ENCODE data around the gene CHST15. TPM values are rescaled to one million over a fixed set of nuclear protein-coding genes. Genes with fewer than 3 reads are reported as not detected.

CHST15 gene
- total and polyA plus RNA-seq, 2 of the 13 experiments (the other 11 are each of a cell fraction or from before 2014, with no cell fraction given), result 1.4 to 94.7 TPM

- no peak for FAIRE-seq
- H4K20me1 ChIP-seq (ENCODE audit: insufficient read depth, low read length), result peaks cover 8% of the 10 kb centered on the region; the same call in 1 of the 2 replicates
- no peaks in the 10 kb centered on the region for H3K79me2 ChIP-seq (ENCODE audit: insufficient read depth, low read length)
- in situ Hi-C loops (cut with HindIII; ENCODE audit: extremely low pct_ligation_motif_present, low pct_unique_long_range_greater_than_20kb), result no loop called here
- H3K27ac ChIP-seq (ENCODE audit: extremely low read length, insufficient read depth, low read length), result no peak overlapping the region
- no peak overlapping the region for H3K9ac ChIP-seq (ENCODE audit: insufficient read depth, low read depth, low read length)
- POLR2A ChIA-PET, result no interaction called here
- no peaks in the 10 kb centered on the region for H3K27me3 ChIP-seq (ENCODE audit: control insufficient read depth in 1 of 2, insufficient read depth in 2 of 2, low read length in 2 of 2)
- BruUV-seq (replicated peaks), result no TSS peak
- no peak for ATAC-seq
- no peak overlapping the region for H3K4me3 ChIP-seq (replicated peaks in 1 of 3; ENCODE audit: insufficient read depth in 1 of 3, low read depth in 2 of 3, low read length in 3 of 3)
- CTCF ChIA-PET (ENCODE audit: low intra/inter-chr PET ratio, low total read pairs), result interaction anchor here (1.7 kb wide), 1 partner anchor 364 kb away, joined by 7 read pairs; no protein-coding TSS in a partner anchor
- no peak overlapping the region for H2AFZ ChIP-seq (ENCODE audit: low read length)
- intact Hi-C loops (cut with micrococcal nuclease; ENCODE audit: unreplicated experiment), result loop anchor here (10.0 kb wide), 1 partner anchor 130 kb away; no protein-coding TSS in a partner anchor
- WGBS (ENCODE audit: low lambda C conversion rate), result 91% methylated on average over 3 of the region's 5 CpGs
- H3K9me3 ChIP-seq (ENCODE audit: low read length), result no peaks in the 10 kb centered on the region
- DNase-seq (ENCODE audit: low spot score), result no peak
- no peak for TF ChIP-seq TGIF2 (CRISPR knock-in tag; IDR thresholded peaks at IDR 0.05)
- no peak for TF ChIP-seq ZNF329 (CRISPR knock-in tag; IDR thresholded peaks at IDR 0.05; ENCODE audit: low read depth)
- TF ChIP-seq ZSCAN5A (CRISPR knock-in tag; IDR thresholded peaks at IDR 0.05; ENCODE audit: borderline replicate concordance), result no peak
- TF ChIP-seq ZSCAN22 (CRISPR knock-in tag; IDR thresholded peaks at IDR 0.05), result no peak
- no peak for TF ChIP-seq RORA (CRISPR knock-in tag; IDR thresholded peaks at IDR 0.05)
- no peak overlapping the region for H3K4me2 ChIP-seq (ENCODE audit: low read depth, low read length)
- H3K4me1 ChIP-seq (ENCODE audit: insufficient read depth, low read length), result peaks cover 13% of the 10 kb centered on the region; the same call in 1 of the 2 replicates
- H3K36me3 ChIP-seq (replicated peaks in 1 of 2; ENCODE audit: control insufficient read depth in 1 of 2, insufficient read depth in 2 of 2, low read length in 2 of 2), result peaks cover 32 to 57% of the 10 kb centered on the region in 2 experiments
These were observed 68.2 kb downstream of the CHST15 start for GRCh38 chr10:124025152-124025551.

GRCh38 chr10:124022066-124022465 lies 71.3 kb downstream of the CHST15 start:
- no TSS peak for BruUV-seq (replicated peaks)
- Histone ChIP-seq H3K4me2 (ENCODE audit: low read depth, low read length) (no peak overlapping the region), H4K20me1 (ENCODE audit: insufficient read depth, low read length) (peaks cover 10% of the 10 kb centered on the region; the same call in 1 of the 2 replicates), H3K9ac (ENCODE audit: insufficient read depth, low read depth, low read length) (no peak overlapping the region), H3K27me3 (ENCODE audit: control insufficient read depth in 1 of 2, insufficient read depth in 2 of 2, low read length in 2 of 2) (no peaks in the 10 kb centered on the region), H3K4me3 (replicated peaks in 1 of 3; ENCODE audit: insufficient read depth in 1 of 3, low read depth in 2 of 3, low read length in 3 of 3) (no peak overlapping the region), H2AFZ (ENCODE audit: low read length) (no peak overlapping the region), H3K27ac (ENCODE audit: extremely low read length, insufficient read depth, low read length) (no peak overlapping the region), H3K36me3 (replicated peaks in 1 of 2; ENCODE audit: control insufficient read depth in 1 of 2, insufficient read depth in 2 of 2, low read length in 2 of 2) (peaks cover 37 to 60% of the 10 kb centered on the region in 2 experiments), H3K79me2 (ENCODE audit: insufficient read depth, low read length) (no peaks in the 10 kb centered on the region), H3K9me3 (ENCODE audit: low read length) (no peaks in the 10 kb centered on the region), H3K4me1 (ENCODE audit: insufficient read depth, low read length) (no peaks in the 10 kb centered on the region)
- in situ Hi-C loops (cut with HindIII; ENCODE audit: extremely low pct_ligation_motif_present, low pct_unique_long_range_greater_than_20kb), result no loop called here
- TF ChIP-seq TAF1 (CRISPR knock-in tag; IDR thresholded peaks at IDR 0.05), result no peak
- no peak for TF ChIP-seq ZGPAT (CRISPR knock-in tag; IDR thresholded peaks at IDR 0.05)
- DNase-seq (ENCODE audit: low spot score) (no peak), FAIRE-seq (no peak), ATAC-seq (no peak)
- intact Hi-C loops (cut with micrococcal nuclease; ENCODE audit: unreplicated experiment), result loop anchor here (10.0 kb wide), 1 partner anchor 133 kb away; no protein-coding TSS in a partner anchor
- 93% methylated on average over 8 of the region's 8 CpGs for WGBS (ENCODE audit: low lambda C conversion rate)
- POLR2A ChIA-PET, result no interaction called here
- CTCF ChIA-PET (ENCODE audit: low intra/inter-chr PET ratio, low total read pairs), result no interaction called here

Measured in HepG2 (cell line).